Dendritic cell treated with granulocyte-macrophage colony-stimulating factor and Interleukin-4, amounts not matched to agents 40 ng/mL and 50 ng/mL, for 4 days (primary cell): ENCODE measurements around the gene U2AF2.

Source experiments
- H3K27ac Mint-ChIP-seq: one replicate; pipeline ENCODE4 v1.8.0; 2022; ENCODE audit warnings: mild to moderate bottlenecking, mixed read lengths
- H3K27me3 Mint-ChIP-seq: one replicate; pipeline ENCODE4 v1.8.0; 2022; ENCODE audit warnings: mild to moderate bottlenecking, mixed read lengths
- H3K36me3 Mint-ChIP-seq: one replicate; pipeline ENCODE4 v1.8.0; 2022; ENCODE audit warnings: low read depth, mixed read lengths
- H3K4me1 Mint-ChIP-seq: one replicate; pipeline ENCODE4 v1.8.0; 2022; ENCODE audit warnings: low read depth, mixed read lengths
- H3K4me3 Mint-ChIP-seq: one replicate; pipeline ENCODE4 v1.8.0; 2022; ENCODE audit warnings: mild to moderate bottlenecking, moderate library complexity, mixed read lengths
- H3K9me3 Mint-ChIP-seq: one replicate; pipeline ENCODE4 v1.8.0; 2022; ENCODE audit warnings: mixed read lengths
- intact Hi-C: fragments of 100-400 bp; cut with micrococcal nuclease; formaldehyde crosslinking; loops from one replicate; pipeline ENCODE4 v1.15.0; 2022

Gene U2AF2

GRCh38 chr19:55674841-55675660, 20.2 kb downstream of the U2AF2 start, which contains the start of gene EPN1:
Gene EPN1, plus strand, starts transcription at chr19:55675226. Its CDS starts 3,402 bp downstream, at chr19:55678628.
- intact Hi-C loops = loop anchor here (2.0 kb wide), 1 partner anchor 20 kb away; the partner anchor contains the start of gene U2AF2
- peaks cover 92% of the 10 kb centered on the region for H3K36me3 Mint-ChIP-seq
- no peaks in the 10 kb centered on the region for H3K27me3 Mint-ChIP-seq
- H3K4me3 Mint-ChIP-seq = peak within 1 kb of the TSS; percentile 95
- peak within 1 kb of the TSS; percentile 94 for H3K27ac Mint-ChIP-seq
- H3K9me3 Mint-ChIP-seq = no peaks in the 10 kb centered on the region
- peaks cover 73% of the 10 kb centered on the region for H3K4me1 Mint-ChIP-seq

- peaks cover 92% of the 10 kb centered on the region for H3K36me3 Mint-ChIP-seq
- H3K27me3 Mint-ChIP-seq = no peaks in the 10 kb centered on the region
- intact Hi-C loops = loop anchor here (2.0 kb wide), 1 partner anchor 21 kb away; the partner anchor contains the start of gene U2AF2
- H3K4me3 Mint-ChIP-seq = peak overlapping the region; percentile 95
- peaks cover 73% of the 10 kb centered on the region for H3K4me1 Mint-ChIP-seq
- no peaks in the 10 kb centered on the region for H3K9me3 Mint-ChIP-seq
- H3K27ac Mint-ChIP-seq = peak overlapping the region; percentile 94
Measured at GRCh38 chr19:55675661-55676354, 21.0 kb downstream of the U2AF2 start.

DNA sequence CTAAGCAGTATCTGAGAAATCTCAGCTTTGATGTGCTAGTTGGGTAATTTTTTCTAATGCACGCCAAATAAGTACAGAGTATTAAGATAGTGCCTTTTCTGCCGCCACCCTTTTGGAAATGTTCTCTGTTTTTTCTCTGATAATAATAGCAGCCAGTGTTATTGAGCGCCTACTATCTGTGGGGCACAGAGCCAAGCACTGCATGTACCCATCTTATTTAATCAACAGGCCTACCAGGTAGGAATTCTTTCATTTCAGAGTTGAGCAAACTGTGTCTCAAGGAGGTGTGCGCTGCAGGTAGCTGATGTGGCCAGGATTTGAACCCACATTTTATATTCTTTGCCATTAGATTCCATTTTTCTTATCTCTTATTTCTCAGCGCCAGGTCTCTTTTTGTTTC, 21.5 kb downstream of the U2AF2 start:
- peak overlapping the region; percentile 73 for H3K4me3 Mint-ChIP-seq
- peak overlapping the region; percentile 91 for H3K27ac Mint-ChIP-seq
- peaks cover 72% of the 10 kb centered on the region for H3K4me1 Mint-ChIP-seq
- intact Hi-C loops = no loop called here
- H3K36me3 Mint-ChIP-seq = peaks cover 92% of the 10 kb centered on the region
- no peaks in the 10 kb centered on the region for H3K9me3 Mint-ChIP-seq
- no peaks in the 10 kb centered on the region for H3K27me3 Mint-ChIP-seq

GRCh38 chr19:55676889-55677505, 22.2 kb downstream of the U2AF2 start:
- H3K27ac Mint-ChIP-seq = peak overlapping the region; percentile 91
- peaks cover 88% of the 10 kb centered on the region for H3K36me3 Mint-ChIP-seq
- H3K27me3 Mint-ChIP-seq = no peaks in the 10 kb centered on the region
- no peaks in the 10 kb centered on the region for H3K9me3 Mint-ChIP-seq
- intact Hi-C loops = no loop called here
- H3K4me1 Mint-ChIP-seq = peaks cover 70% of the 10 kb centered on the region
- H3K4me3 Mint-ChIP-seq = peak overlapping the region; percentile 73

DNA sequence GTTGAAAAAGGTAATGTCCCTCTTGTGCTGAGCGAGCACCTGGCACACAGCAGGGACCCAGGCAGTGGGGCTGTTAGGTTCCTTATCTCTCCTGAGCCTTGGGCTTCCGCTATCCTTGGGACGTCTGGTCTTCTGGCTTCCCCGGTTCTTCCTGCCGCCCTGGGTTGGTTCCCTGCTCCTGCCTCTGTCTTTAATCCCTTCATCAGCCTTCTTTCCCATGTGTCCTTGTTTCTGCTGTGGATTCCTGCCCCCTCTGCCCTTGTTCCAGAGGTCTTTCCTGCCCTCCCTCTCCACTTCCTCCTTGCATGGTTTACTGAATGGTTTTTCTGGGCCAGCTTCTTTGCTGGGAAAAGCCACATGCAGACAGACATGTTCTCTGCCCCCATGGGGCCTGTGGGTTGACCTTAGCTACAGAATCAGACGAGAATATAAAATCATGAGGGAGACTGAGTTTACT, 22.8 kb downstream of the U2AF2 start:
- intact Hi-C loops = no loop called here
- Mint-ChIP-seq H3K36me3 (peaks cover 87% of the 10 kb centered on the region), H3K9me3 (no peaks in the 10 kb centered on the region), H3K4me3 (peak overlapping the region; percentile 58), H3K4me1 (peaks cover 70% of the 10 kb centered on the region), H3K27ac (peak overlapping the region; percentile 91), H3K27me3 (no peaks in the 10 kb centered on the region)

DNA sequence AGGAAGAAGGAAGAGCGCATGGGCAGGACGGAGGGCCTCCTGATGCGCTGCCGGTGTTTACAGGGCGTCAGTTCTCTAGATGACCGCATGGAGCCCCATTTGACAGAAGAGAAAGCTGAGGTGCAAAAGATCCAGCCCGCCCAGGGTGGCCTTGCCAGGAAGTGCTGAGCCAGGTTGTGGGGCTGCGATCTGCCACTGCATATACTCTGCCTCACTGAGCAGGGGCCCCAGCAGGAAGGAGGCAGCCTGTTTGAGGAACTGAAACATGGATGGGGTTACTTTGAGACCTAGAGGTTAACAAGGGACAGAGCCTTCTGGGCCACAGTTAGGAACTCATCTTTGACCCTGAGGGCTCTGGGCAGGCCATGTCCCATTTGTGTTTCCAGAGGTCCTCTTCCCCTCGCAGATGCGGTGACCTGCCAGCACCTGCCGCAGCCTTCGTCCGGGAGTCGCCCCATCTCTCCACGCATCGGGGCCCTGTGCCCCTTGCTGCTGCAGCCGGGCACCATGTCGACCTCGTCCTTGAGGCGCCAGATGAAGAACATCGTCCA, 23.4 kb downstream of the U2AF2 start:
- H3K36me3 Mint-ChIP-seq = peaks cover 87% of the 10 kb centered on the region
- H3K27ac Mint-ChIP-seq = peak overlapping the region; percentile 91
- H3K9me3 Mint-ChIP-seq = no peaks in the 10 kb centered on the region
- no peaks in the 10 kb centered on the region for H3K27me3 Mint-ChIP-seq
- peaks cover 70% of the 10 kb centered on the region for H3K4me1 Mint-ChIP-seq
- peak overlapping the region; percentile 61 for H3K4me3 Mint-ChIP-seq
- intact Hi-C loops = no loop called here

- H3K27ac Mint-ChIP-seq = peak overlapping the region; percentile 91
- H3K27me3 Mint-ChIP-seq = no peaks in the 10 kb centered on the region
- H3K4me3 Mint-ChIP-seq = peak overlapping the region; percentile 61
- intact Hi-C loops = no loop called here
- peaks cover 59% of the 10 kb centered on the region for H3K4me1 Mint-ChIP-seq
- no peaks in the 10 kb centered on the region for H3K9me3 Mint-ChIP-seq
- H3K36me3 Mint-ChIP-seq = peaks cover 87% of the 10 kb centered on the region
Measured at GRCh38 chr19:55679343-55680257, 24.8 kb downstream of the U2AF2 start.

GRCh38 chr19:55680339-55681130, 25.7 kb downstream of the U2AF2 start:
- Mint-ChIP-seq H3K4me3 (peak overlapping the region; percentile 5), H3K36me3 (peaks cover 90% of the 10 kb centered on the region), H3K27ac (peak overlapping the region; percentile 91), H3K9me3 (no peaks in the 10 kb centered on the region), H3K4me1 (peaks cover 64% of the 10 kb centered on the region), H3K27me3 (no peaks in the 10 kb centered on the region)
- intact Hi-C loops = no loop called here

DNA sequence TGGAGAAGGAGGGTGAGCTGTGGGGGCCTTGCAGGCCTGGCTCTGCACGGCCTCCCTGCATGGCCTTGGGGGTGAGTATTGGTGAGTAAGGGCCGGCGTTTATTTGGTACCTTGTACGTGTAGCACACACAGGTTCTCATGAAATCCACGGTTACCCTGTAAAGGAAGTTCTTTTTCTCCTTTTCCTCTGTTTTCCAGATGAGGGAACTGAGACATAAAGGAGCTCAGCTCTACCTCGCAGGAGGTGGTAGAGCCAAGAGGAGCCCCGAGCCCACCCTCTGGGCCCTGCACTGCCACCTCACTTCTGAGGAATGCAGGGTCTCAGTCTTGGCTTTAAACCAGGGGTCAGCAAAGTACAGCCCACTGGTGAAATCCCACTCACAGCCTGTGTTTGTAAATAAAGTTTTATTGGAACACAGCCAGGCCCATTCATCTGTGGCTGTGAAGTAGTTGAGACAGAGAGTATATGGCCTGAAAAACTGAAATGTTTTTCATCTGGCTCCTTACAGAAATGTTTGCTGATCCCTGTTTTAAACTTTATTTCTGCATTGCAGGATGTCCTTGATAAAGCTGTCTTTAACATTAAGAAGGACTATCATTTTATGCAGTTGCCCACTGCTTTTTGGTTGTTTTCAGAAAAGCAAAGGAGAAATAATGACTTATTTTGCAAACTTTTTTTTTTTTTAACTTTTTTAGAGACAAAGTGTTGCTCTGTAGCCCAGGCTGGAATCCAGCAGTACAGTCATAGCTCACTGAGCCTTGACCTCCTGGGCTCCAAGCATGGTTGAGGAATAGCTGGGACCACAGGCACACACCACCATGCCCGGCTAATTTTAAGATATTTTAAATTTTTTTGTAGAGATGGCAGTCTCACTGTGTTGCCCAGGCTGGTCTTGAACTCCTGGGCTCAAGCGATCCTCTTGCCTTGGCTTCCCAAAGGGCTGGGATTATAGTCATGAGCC, 26.6 kb downstream of the U2AF2 start:
- Mint-ChIP-seq H3K27me3 (no peaks in the 10 kb centered on the region), H3K4me1 (peaks cover 67% of the 10 kb centered on the region), H3K27ac (peak overlapping the region; percentile 91), H3K36me3 (peaks cover 92% of the 10 kb centered on the region), H3K4me3 (no peak overlapping the region), H3K9me3 (no peaks in the 10 kb centered on the region)
- intact Hi-C loops = no loop called here

DNA sequence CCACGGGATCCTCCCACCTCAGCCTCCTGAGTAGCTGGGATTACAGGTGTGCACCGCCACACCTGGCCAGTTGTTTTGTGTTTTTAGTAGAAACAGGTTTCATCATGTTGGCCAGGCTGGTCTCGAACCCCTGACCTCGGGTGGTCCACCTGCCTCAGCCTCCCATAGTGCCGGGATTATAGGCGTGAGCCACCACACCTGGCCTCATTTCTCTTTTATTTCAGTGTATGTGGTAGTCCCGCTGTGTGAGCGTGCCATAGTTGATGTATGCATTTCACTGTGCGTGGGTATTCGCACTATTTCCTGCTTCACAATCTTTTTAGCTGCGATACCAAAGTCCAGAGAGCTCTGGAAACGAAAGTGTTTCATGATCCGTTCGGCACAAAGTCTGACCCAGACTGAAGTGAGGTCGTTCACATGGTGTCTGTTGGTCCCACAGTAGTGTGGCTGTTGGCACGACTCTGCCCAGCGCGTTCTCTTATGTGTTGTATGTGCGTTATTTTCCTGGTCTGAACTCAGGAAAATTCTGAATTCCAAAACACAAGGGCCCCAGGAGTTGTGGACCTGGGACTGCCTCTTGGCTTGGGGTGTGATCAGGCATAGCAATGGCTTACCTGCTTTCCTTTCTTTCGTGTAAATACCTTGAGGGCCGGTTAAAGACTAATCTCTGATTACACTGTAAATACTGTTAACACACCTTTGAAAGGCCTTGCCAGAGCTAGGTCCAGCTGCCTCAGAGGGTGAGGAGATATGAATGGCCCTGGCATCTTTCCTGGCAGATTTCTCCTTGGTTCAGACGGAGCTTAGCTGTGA, 28.8 kb downstream of the U2AF2 start:
- intact Hi-C loops = no loop called here
- Mint-ChIP-seq H3K27me3 (no peaks in the 10 kb centered on the region), H3K9me3 (no peaks in the 10 kb centered on the region), H3K4me1 (peaks cover 58% of the 10 kb centered on the region), H3K36me3 (peaks cover 95% of the 10 kb centered on the region), H3K4me3 (no peak overlapping the region), H3K27ac (peak overlapping the region; percentile 39)
